GM12878 (cell line): Measurements from ENCODE around the gene LRP1B. TPM values are rescaled to one million over a fixed set of nuclear protein-coding genes. Genes with fewer than 3 reads are reported as not detected.

Experiments
- ATAC-seq: fragments of 200-7000 bp; cut with Tn5 transposase; 3 replicates; pipeline ENCODE4 v1.9.1; 2020; ENCODE audit warnings: mild to moderate bottlenecking, moderate library complexity
- BruUV-seq: library from RNA; stranded (reverse); fragments of 400-500 nt; replicated peaks from 2 replicates; lab custom pipeline; 2021; lab: Mats Ljungman, UMichigan
- CTCF ChIA-PET: fragments of 300-600 bp; sonication (Branson Sonifier 250); formaldehyde crosslinking; extraction: SDS; loops from one replicate; lab custom pipeline; 2021; ENCODE audit warnings: inconsistent platforms; lab: Yijun Ruan, JAX
- POLR2A ChIA-PET: fragments of 350-600 bp; formaldehyde crosslinking; extraction: SDS; loops from one replicate; lab custom pipeline; 2021; ENCODE audit warnings: inconsistent platforms; lab: Charles Lee
- RAD21 ChIA-PET: fragments of 300-600 bp; sonication (Branson Sonifier 250); formaldehyde crosslinking; loops from one replicate; lab custom pipeline; 2023; ENCODE audit warnings: antibody characterized with exemption; ENCODE audit not compliant: unreplicated experiment; lab: Charles Lee
- SMC1A ChIA-PET: fragments of 300-600 bp; sonication (Branson Sonifier 250); formaldehyde crosslinking; loops from one replicate; lab custom pipeline; 2023; ENCODE audit not compliant: unreplicated experiment, uncharacterized antibody; lab: Charles Lee
- DNase-seq: peaks from one replicate; pipeline ENCODE4 v3.0.0-alpha.2; 2011; ENCODE audit warnings: low read depth, low spot score
- FAIRE-seq: peaks from 3 replicates; lab custom pipeline; 2011; peaks lifted over from hg19 to GRCh38; lab: Jason Lieb, UNC
- H2AFZ ChIP-seq: 2 replicates; pipeline ENCODE4 v1.6.0; 2011; ENCODE audit warnings: low read depth, low read length, control low read depth; ENCODE audit not compliant: control insufficient read depth
- H3K27ac ChIP-seq: 2 replicates; pipeline ENCODE4 v1.5.1; 2011; ENCODE audit warnings: control low read depth; ENCODE audit not compliant: control insufficient read depth, insufficient read depth
- H3K27me3 ChIP-seq, 2 experiments: replicated peaks in 1 of 2; 2 replicates each; pipeline versions ENCODE4 v1.6.0 to v1.6.1; 2011; ENCODE audit warnings: low read length in 1 of 2; ENCODE audit not compliant: control insufficient read depth in 2 of 2, insufficient read depth in 2 of 2
- H3K36me3 ChIP-seq, 2 experiments: 2 replicates each; pipeline ENCODE4 v1.5.1; 2011; ENCODE audit warnings: low read length in 1 of 2; ENCODE audit not compliant: control insufficient read depth in 2 of 2, insufficient read depth in 2 of 2
- H3K4me1 ChIP-seq: 2 replicates; pipeline ENCODE4 v1.6.1; 2011; ENCODE audit warnings: mild to moderate bottlenecking, low read length, moderate library complexity, mixed read lengths; ENCODE audit not compliant: control insufficient read depth, insufficient read depth
- H3K4me2 ChIP-seq: 2 replicates; pipeline ENCODE4 v1.6.0; 2011; ENCODE audit warnings: control low read depth; ENCODE audit not compliant: control insufficient read depth, insufficient read depth
- H3K4me3 ChIP-seq: fragments of 200-600 bp; sonication (generic); 2 replicates; pipeline ENCODE4 v1.5.1; 2016
- H3K79me2 ChIP-seq: 2 replicates; pipeline ENCODE4 v1.6.0; 2011; ENCODE audit warnings: low read length; ENCODE audit not compliant: control insufficient read depth, insufficient read depth
- H3K9ac ChIP-seq: 2 replicates; pipeline ENCODE4 v1.8.0; 2011; ENCODE audit warnings: low read length, control low read depth, mixed read lengths; ENCODE audit not compliant: control insufficient read depth, insufficient read depth
- H3K9me3 ChIP-seq: replicated peaks from 3 replicates; pipeline ENCODE4 v1.5.1; 2011; ENCODE audit warnings: mild to moderate bottlenecking, low read length; ENCODE audit not compliant: control insufficient read depth, insufficient read depth
- H4K20me1 ChIP-seq: 2 replicates; pipeline ENCODE4 v1.6.0; 2011; ENCODE audit not compliant: control insufficient read depth, insufficient read depth
- BACH1 ChIP-seq: fragments of 450-650 bp; IDR thresholded peaks from 2 replicates; pipeline ENCODE4 v1.6.1; 2017; ENCODE audit warnings: mild to moderate bottlenecking, borderline replicate concordance
- BCLAF1 ChIP-seq: fragments of 450-650 bp; IDR thresholded peaks from 2 replicates; pipeline ENCODE4 v1.6.1; 2017; ENCODE audit warnings: antibody characterized with exemption, mild to moderate bottlenecking, moderate library complexity
- CEBPB ChIP-seq, 2 experiments: fragments of 150-350 bp in 1 of 2; IDR thresholded peaks; 2 replicates each; pipeline ENCODE4 v1.6.1; 2012 to 2014; ENCODE audit warnings: low read depth in 2 of 2, low read length in 2 of 2, borderline replicate concordance in 1 of 2, inconsistent platforms in 1 of 2
- GATAD2B ChIP-seq: fragments of 450-650 bp; conservative IDR thresholded peaks from 2 replicates; pipeline ENCODE4 v1.6.1; 2017; ENCODE audit warnings: low read depth, mild to moderate bottlenecking, moderate library complexity
- IRF3 ChIP-seq: fragments of 450-650 bp; IDR thresholded peaks from 2 replicates; pipeline ENCODE4 v1.6.1; 2014; ENCODE audit warnings: mild to moderate bottlenecking
- NFYA ChIP-seq: IDR thresholded peaks from 2 replicates; pipeline ENCODE4 v1.6.1; 2011; ENCODE audit warnings: low read depth, mild to moderate bottlenecking, low read length, improper control_type of control experiment, borderline replicate concordance
- RB1 ChIP-seq: fragments of 450-650 bp; formaldehyde crosslinking; IDR thresholded peaks from 2 replicates; pipeline ENCODE4 v1.6.1; 2017; ENCODE audit warnings: mild to moderate bottlenecking, borderline replicate concordance
- RFX5 ChIP-seq: IDR thresholded peaks from 2 replicates; pipeline ENCODE4 v1.6.1; 2011; ENCODE audit warnings: low read depth, low read length, improper control_type of control experiment
- SMAD1 ChIP-seq: fragments of 450-650 bp; IDR thresholded peaks from 2 replicates; pipeline ENCODE4 v1.6.1; 2018; ENCODE audit warnings: mild to moderate bottlenecking, low read depth; ENCODE audit not compliant: partially characterized antibody
- STAT3 ChIP-seq: IDR thresholded peaks from 2 replicates; pipeline ENCODE4 v1.6.1; 2011; ENCODE audit warnings: low read depth, low read length, improper control_type of control experiment
- TAF1 ChIP-seq: IDR thresholded peaks from 2 replicates; pipeline ENCODE4 v1.6.1; 2011; ENCODE audit warnings: mild to moderate bottlenecking, low read depth, low read length, borderline replicate concordance
- ZNF274 ChIP-seq: IDR thresholded peaks from one replicate; pipeline ENCODE4 v1.8.0; 2011; ENCODE audit not compliant: insufficient read length, insufficient read depth
- WGBS: methylation state at CpG from one replicate; pipeline ENCODE4 v1.1.6; 2016; ENCODE audit warnings: low lambda C conversion rate; ENCODE audit not compliant: insufficient replicate concordance, insufficient coverage; ENCODE audit errors: missing lambda C conversion rate; 5-methylcytosine and 5-hydroxymethylcytosine counted together
- in situ Hi-C: fragments of 300-500 bp; cut with MboI; formaldehyde crosslinking; loops from 9 replicates; pipeline ENCODE4 v1.14.3; 2018; ENCODE audit warnings: mixed read lengths
- intact Hi-C: fragments of 100-400 bp; cut with micrococcal nuclease; formaldehyde crosslinking; loops from one replicate; pipeline ENCODE4 v1.14.2; 2022; ENCODE audit not compliant: unreplicated experiment
- polyA plus RNA-seq, 11 experiments: library from polyadenylated mRNA; depleted of rRNA in 4 of 11; unstranded in 6 of 11; stranded (reverse) in 5 of 11; fragments of >200 nt; fragmentation: Nextera tagmentation in 4 of 11; fragmentation: Illumina TruSeq in 1 of 11; extraction: Ambion mirVana in 4 of 11; extraction: Trizol in 1 of 11; gene quantifications; 1 replicate in 1 of 11; 2 replicates in 10 of 11; pipeline versions ENCODE4 v1.2.1 to v1.2.3, GENCODE V29; 2011 to 2016; ENCODE audit warnings: inconsistent platforms in 2 of 11, missing spikeins in 2 of 11, low read depth in 1 of 11
- total RNA-seq, 4 experiments: library from RNA; depleted of rRNA in 3 of 4; stranded (reverse); fragments of >200 nt in 3 of 4; fragmentation: Illumina TruSeq in 1 of 4; extraction: Trizol in 1 of 4; gene quantifications; 2 replicates each; pipeline versions ENCODE4 v1.2.1 to v1.2.3, GENCODE V29; 2013 to 2021
- TF ChIP-seq, protein P1 (sequence below): fragments of 450-650 bp; IDR thresholded peaks from 2 replicates; pipeline ENCODE4 v1.6.1; 2016; ENCODE audit warnings: mild to moderate bottlenecking, moderate library complexity, borderline replicate concordance

The LRP1B gene
- total and polyA plus RNA-seq, 10 of the 15 experiments (the other 5 are each of a cell fraction or from before 2014, with no cell fraction given) = under 0.01 to 0.06 (median 0.03) TPM; not detected in 5

DNA sequence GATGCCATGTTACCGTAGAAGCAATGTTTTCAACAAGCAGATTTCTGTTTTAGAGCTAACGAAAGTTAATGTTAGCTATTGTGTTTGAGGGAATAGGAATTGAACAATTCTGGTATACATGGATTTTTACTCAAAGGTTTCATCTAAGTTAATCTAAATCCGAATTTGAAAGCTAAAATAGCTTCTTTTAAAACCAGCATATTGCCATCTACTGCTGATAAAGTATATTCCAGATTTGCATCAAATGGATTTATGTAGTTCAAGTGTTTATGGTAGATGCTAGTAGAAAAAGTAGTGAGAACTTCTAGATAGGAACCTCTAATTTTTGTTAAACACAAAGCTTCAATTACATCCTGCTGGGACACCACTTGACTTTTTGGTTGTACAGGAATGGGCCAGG lies 1781.1 kb downstream of the LRP1B start:
- DNase-seq = no peak
- Histone ChIP-seq H3K4me3 (no peak overlapping the region), H3K4me1 (no peaks in the 10 kb centered on the region), H3K4me2 (no peak overlapping the region), H3K27me3 (no peaks in the 10 kb centered on the region), H3K36me3 (no peaks in the 10 kb centered on the region), H3K9ac (no peak overlapping the region), H2AFZ (no peak overlapping the region), H4K20me1 (no peaks in the 10 kb centered on the region), H3K27ac (no peak overlapping the region), H3K79me2 (no peaks in the 10 kb centered on the region), H3K9me3 (no peaks in the 10 kb centered on the region)
- SMC1A ChIA-PET = no interaction called here
- in situ Hi-C loops (no loop called here), intact Hi-C loops (no loop called here)
- RAD21 ChIA-PET = interaction anchor here (0.7 kb wide), 1 partner anchor 49 kb away, joined by 3 read pairs; no protein-coding TSS in a partner anchor
- WGBS = 29% methylated on average over 3 of the region's 3 CpGs
- no peak for ATAC-seq
- no TSS peak for BruUV-seq
- POLR2A ChIA-PET = no interaction called here
- FAIRE-seq = no peak
- CTCF ChIA-PET = interaction anchor here (0.5 to 1.5 kb wide), 2 partner anchors 15 to 111 kb away, joined by 3 read pairs; no protein-coding TSS in a partner anchor
- TF ChIP-seq RB1 (no peak), STAT3 (no peak), SMAD1 (no peak), GATAD2B (no peak), NFYA (no peak), CEBPB (IDR thresholded peaks at IDR 0.05; ENCODE audit: borderline replicate concordance in 1 of 2, low read depth in 2 of 2, low read length in 2 of 2) (no peak), RFX5 (no peak), IRF3 (no peak), BCLAF1 (no peak), ZNF274 (no peak), TAF1 (no peak), BACH1 (no peak)
- TF ChIP-seq, protein P1, sequence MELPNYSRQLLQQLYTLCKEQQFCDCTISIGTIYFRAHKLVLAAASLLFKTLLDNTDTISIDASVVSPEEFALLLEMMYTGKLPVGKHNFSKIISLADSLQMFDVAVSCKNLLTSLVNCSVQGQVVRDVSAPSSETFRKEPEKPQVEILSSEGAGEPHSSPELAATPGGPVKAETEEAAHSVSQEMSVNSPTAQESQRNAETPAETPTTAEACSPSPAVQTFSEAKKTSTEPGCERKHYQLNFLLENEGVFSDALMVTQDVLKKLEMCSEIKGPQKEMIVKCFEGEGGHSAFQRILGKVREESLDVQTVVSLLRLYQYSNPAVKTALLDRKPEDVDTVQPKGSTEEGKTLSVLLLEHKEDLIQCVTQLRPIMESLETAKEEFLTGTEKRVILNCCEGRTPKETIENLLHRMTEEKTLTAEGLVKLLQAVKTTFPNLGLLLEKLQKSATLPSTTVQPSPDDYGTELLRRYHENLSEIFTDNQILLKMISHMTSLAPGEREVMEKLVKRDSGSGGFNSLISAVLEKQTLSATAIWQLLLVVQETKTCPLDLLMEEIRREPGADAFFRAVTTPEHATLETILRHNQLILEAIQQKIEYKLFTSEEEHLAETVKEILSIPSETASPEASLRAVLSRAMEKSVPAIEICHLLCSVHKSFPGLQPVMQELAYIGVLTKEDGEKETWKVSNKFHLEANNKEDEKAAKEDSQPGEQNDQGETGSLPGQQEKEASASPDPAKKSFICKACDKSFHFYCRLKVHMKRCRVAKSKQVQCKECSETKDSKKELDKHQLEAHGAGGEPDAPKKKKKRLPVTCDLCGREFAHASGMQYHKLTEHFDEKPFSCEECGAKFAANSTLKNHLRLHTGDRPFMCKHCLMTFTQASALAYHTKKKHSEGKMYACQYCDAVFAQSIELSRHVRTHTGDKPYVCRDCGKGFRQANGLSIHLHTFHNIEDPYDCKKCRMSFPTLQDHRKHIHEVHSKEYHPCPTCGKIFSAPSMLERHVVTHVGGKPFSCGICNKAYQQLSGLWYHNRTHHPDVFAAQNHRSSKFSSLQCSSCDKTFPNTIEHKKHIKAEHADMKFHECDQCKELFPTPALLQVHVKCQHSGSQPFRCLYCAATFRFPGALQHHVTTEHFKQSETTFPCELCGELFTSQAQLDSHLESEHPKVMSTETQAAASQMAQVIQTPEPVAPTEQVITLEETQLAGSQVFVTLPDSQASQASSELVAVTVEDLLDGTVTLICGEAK = no peak
